Karpas-422 (cell line): ENCODE measurements around the gene C2orf76. TPM values are rescaled to one million over a fixed set of nuclear protein-coding genes. Genes with fewer than 3 reads are reported as not detected.

Experiments used
- DNase-seq: peaks from one replicate; pipeline ENCODE4 v3.0.0-alpha.2; 2015
- H2AFZ ChIP-seq: fragments of 200-600 bp; sonication (generic); 2 replicates; pipeline ENCODE4 v1.6.1; 2014; ENCODE audit warnings: antibody characterized with exemption, low read length, mixed read lengths
- H3K27ac ChIP-seq: fragments of 200-600 bp; sonication (generic); 2 replicates; pipeline ENCODE4 v1.5.1; 2014; ENCODE audit warnings: mild to moderate bottlenecking, low read length, moderate library complexity
- H3K27me3 ChIP-seq: fragments of 200-600 bp; sonication (generic); 2 replicates; pipeline ENCODE4 v1.6.1; 2014; ENCODE audit warnings: low read length, mixed read lengths
- H3K36me3 ChIP-seq: fragments of 200-600 bp; sonication (generic); 2 replicates; pipeline ENCODE4 v1.6.1; 2014; ENCODE audit warnings: low read length, mixed read lengths; ENCODE audit not compliant: insufficient read depth
- H3K4me1 ChIP-seq: fragments of 200-600 bp; sonication (generic); 2 replicates; pipeline ENCODE4 v1.6.1; 2014; ENCODE audit warnings: mild to moderate bottlenecking, low read length, mixed read lengths
- H3K4me2 ChIP-seq: fragments of 200-600 bp; sonication (generic); 2 replicates; pipeline ENCODE4 v1.6.1; 2014; ENCODE audit warnings: low read length, low read depth, mild to moderate bottlenecking; ENCODE audit not compliant: poor library complexity, severe bottlenecking
- H3K4me3 ChIP-seq: fragments of 200-600 bp; sonication (generic); 2 replicates; pipeline ENCODE4 v1.5.1; 2014; ENCODE audit warnings: mild to moderate bottlenecking, antibody characterized with exemption, low read length, mixed read lengths
- H3K79me2 ChIP-seq: fragments of 200-600 bp; sonication (generic); 2 replicates; pipeline ENCODE4 v1.6.1; 2014; ENCODE audit warnings: mild to moderate bottlenecking, low read length, mixed read lengths
- H3K9ac ChIP-seq: fragments of 200-600 bp; sonication (generic); 2 replicates; pipeline ENCODE4 v1.6.0; 2014; ENCODE audit warnings: low read length
- H3K9me2 ChIP-seq: fragments of 200-600 bp; sonication (generic), shearing (Covaris generic); replicated peaks from 2 replicates; pipeline ENCODE4 v1.6.0; 2014; ENCODE audit warnings: mild to moderate bottlenecking, low read length, moderate library complexity; ENCODE audit not compliant: insufficient read depth
- H3K9me3 ChIP-seq: fragments of 300-700, 200-600 bp; sonication (generic); 2 replicates; pipeline ENCODE4 v1.6.1; 2014; ENCODE audit warnings: low read length, mixed read lengths
- H4K20me1 ChIP-seq: fragments of 200-600 bp; sonication (generic); 2 replicates; pipeline ENCODE4 v1.6.1; 2014; ENCODE audit warnings: mild to moderate bottlenecking, antibody characterized with exemption, low read length, low read depth; ENCODE audit not compliant: insufficient read depth
- total RNA-seq: library from RNA; depleted of rRNA; stranded (reverse); fragments of >200 nt; shearing (Covaris generic); gene quantifications from 2 replicates; pipeline ENCODE4 v1.2.3, GENCODE V29; 2014; ENCODE audit warnings: low replicate concordance

The C2orf76 gene
- total RNA-seq, 1 experiment from 2014 or later, result 6.6 TPM

DNA sequence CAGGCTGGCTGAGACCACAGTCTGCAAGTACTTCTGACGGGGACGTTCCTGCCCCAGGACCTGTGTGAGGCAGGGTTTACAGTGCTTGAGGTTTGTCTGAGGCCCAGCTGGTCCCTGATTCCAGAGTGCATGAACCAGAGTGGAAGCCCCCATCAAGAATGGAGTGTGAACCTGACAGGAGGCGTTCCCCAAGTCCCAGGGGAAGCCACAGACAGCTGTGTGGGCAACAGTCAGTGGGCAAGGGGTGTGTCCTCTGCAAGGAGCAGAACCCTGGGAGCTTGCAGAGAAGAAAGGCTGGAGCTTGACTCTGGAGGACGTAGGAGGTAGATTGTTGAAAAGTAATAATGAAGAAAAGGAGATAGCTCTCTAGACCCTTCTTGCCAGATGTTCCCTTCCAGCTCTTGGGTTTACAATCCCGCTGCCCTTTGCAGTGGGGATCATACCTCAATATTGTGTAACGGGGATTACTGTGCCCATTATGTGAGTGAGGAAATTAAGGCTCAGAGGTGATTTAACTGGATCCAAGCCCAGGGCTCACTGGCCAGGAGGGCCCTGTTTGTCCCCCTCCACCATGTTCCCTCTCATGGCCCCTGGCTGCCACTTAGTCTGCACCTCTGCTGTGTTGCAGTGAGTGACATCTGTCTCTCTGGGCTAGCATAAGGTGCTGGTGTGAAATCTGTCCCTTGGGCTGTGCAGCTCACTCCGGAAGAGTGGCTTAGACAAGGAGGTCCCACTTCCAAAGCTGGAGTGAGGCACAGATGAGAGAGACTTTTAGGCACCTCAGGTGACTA, 6.3 kb upstream of the C2orf76 start:
- Histone ChIP-seq H3K27ac (no peak overlapping the region), H3K4me2 (no peak overlapping the region), H3K9me2 (no peaks in the 10 kb centered on the region), H3K27me3 (no peaks in the 10 kb centered on the region), H3K36me3 (peaks cover 49% of the 10 kb centered on the region), H4K20me1 (peaks cover 23% of the 10 kb centered on the region), H3K9me3 (no peaks in the 10 kb centered on the region), H3K9ac (no peak overlapping the region), H3K4me3 (no peak overlapping the region), H2AFZ (no peak overlapping the region), H3K4me1 (peaks cover 5% of the 10 kb centered on the region), H3K79me2 (peaks cover 2% of the 10 kb centered on the region; the same call in 1 of the 2 replicates)
- DNase-seq, result no peak

DNA sequence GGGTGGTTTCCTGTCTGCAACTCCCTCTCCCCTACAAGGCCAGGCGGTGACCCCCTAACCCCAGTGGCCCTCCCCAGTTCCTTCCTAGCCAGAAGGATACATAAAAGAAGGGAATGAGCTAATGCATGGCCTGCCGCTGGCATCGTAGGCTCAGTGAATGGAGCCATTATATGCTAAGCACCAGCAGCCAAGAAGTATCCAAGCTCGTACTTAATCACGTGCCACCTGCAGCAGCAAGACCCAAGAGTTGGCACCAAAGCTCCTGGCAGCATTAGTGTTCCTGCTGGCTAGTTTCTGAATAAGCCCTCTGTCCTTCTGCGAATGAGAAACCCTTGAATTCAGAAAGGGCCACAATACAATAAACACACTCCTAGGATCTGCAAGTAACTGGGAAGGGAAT, 4.5 kb upstream of the C2orf76 start:
- Histone ChIP-seq H3K4me2 (no peak overlapping the region), H3K4me1 (peaks cover 10% of the 10 kb centered on the region), H3K9me2 (no peaks in the 10 kb centered on the region), H3K27me3 (no peaks in the 10 kb centered on the region), H4K20me1 (peaks cover 28% of the 10 kb centered on the region), H2AFZ (no peak overlapping the region), H3K79me2 (peaks cover 15% of the 10 kb centered on the region), H3K27ac (no peak overlapping the region), H3K36me3 (peaks cover 49% of the 10 kb centered on the region), H3K4me3 (no peak overlapping the region), H3K9me3 (no peaks in the 10 kb centered on the region), H3K9ac (no peak overlapping the region)
- no peak for DNase-seq

DNA sequence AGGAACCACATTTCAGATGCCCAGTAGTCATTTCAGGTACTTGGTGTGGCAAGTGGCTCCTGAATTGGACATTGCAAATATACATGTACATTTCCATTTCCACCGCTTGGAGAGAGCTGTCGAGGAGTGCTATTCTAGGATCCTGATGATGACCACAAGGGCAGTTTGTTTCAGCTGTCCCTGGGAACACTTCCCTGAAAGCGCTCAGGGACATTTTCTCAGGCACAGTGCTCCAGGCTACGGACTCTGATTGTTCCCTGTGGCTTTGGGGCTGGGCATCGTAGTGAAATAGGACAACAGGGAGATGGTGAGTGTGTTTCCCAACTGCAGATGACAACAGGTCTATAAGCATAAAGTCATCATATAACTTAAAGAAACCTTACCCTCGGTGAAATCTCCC, 3.2 kb upstream of the C2orf76 start:
- Histone ChIP-seq H3K79me2 (peaks cover 26% of the 10 kb centered on the region), H3K4me2 (no peak overlapping the region), H3K4me1 (peaks cover 21% of the 10 kb centered on the region), H3K9me3 (no peaks in the 10 kb centered on the region), H4K20me1 (peaks cover 36% of the 10 kb centered on the region), H3K9me2 (no peaks in the 10 kb centered on the region), H2AFZ (no peak overlapping the region), H3K27me3 (no peaks in the 10 kb centered on the region), H3K4me3 (no peak overlapping the region), H3K9ac (no peak overlapping the region), H3K27ac (no peak overlapping the region), H3K36me3 (peaks cover 49% of the 10 kb centered on the region)
- DNase-seq, result no peak

DNA sequence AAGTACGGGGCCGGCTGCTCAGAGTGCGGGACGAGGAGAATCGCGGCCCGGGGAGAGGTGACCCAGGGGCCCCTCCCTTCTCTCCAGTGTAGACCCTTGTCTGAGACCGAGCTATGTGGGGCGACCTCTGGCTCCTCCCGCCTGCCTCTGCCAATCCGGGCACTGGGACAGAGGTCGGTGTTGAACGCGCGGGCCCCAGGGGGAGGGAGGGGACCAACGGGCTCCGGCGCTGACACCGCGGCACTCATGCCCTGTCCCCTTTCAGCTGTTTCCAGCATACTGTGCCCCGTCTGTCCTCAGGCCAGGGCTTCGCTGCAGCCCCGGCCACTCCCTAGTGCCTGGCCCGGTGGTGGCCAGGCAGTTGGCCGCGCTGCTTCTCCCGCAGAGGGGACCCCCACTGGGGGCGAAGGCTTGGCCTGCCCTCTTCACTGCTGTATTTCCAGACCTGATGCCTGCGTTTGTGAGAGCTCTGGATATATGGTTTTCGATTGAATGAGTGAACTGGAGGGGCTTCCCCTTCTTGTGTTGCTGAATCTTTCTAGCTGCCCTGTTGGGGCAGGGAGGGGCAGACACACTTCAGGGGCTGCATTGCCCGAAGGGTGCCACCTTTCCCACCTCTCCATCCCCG, 952 bp upstream of the C2orf76 start:
- Histone ChIP-seq H3K4me1 (peaks cover 21% of the 10 kb centered on the region), H3K4me3 (peak overlapping the region; percentile 90), H3K9ac (peak overlapping the region; percentile 97), H3K36me3 (peaks cover 40% of the 10 kb centered on the region), H3K4me2 (peak overlapping the region; percentile 94), H3K79me2 (peaks cover 26% of the 10 kb centered on the region), H3K27me3 (no peaks in the 10 kb centered on the region), H3K9me2 (no peaks in the 10 kb centered on the region), H2AFZ (peak overlapping the region; percentile 57), H4K20me1 (peaks cover 36% of the 10 kb centered on the region), H3K9me3 (no peaks in the 10 kb centered on the region), H3K27ac (peak overlapping the region; percentile 70)
- DNase-seq, result peak; percentile 75

DNA sequence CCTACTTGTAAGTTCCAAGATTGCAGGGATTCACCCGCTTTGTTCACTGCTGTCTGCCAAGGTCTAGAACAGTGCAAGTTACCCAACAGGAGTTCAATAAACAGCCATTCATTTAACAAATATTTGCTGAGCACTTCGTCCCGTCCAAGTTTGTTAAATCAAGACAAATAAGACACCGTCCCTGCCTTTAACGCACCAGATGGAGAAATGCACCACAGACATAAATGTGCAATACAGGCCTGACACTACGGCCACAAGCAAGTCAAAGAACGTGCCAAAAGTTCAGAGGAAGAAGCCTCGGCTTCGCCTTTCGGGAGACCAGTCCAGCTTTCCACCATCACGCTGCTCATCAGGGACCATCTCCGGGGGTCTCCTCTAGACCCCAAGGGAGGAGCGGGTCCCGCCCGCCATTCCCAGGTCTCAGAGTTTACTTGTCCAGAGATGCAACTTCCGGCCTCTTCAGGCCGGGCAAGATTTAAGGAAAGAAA, 429 bp downstream of the C2orf76 start:
- peaks cover 29% of the 10 kb centered on the region for H4K20me1 ChIP-seq
- peak overlapping the region; percentile 90 for H3K9ac ChIP-seq
- peaks cover 27% of the 10 kb centered on the region for H3K36me3 ChIP-seq
- DNase-seq, result no peak
- no peaks in the 10 kb centered on the region for H3K9me2 ChIP-seq
- H2AFZ ChIP-seq, result peak overlapping the region; percentile 93
- peak overlapping the region; percentile 94 for H3K4me2 ChIP-seq
- peaks cover 26% of the 10 kb centered on the region for H3K79me2 ChIP-seq
- H3K4me3 ChIP-seq, result peak overlapping the region; percentile 90
- H3K27ac ChIP-seq, result peak overlapping the region; percentile 55; the same call in 1 of the 2 replicates
- peaks cover 21% of the 10 kb centered on the region for H3K4me1 ChIP-seq
- H3K9me3 ChIP-seq, result no peaks in the 10 kb centered on the region
- no peaks in the 10 kb centered on the region for H3K27me3 ChIP-seq

DNA sequence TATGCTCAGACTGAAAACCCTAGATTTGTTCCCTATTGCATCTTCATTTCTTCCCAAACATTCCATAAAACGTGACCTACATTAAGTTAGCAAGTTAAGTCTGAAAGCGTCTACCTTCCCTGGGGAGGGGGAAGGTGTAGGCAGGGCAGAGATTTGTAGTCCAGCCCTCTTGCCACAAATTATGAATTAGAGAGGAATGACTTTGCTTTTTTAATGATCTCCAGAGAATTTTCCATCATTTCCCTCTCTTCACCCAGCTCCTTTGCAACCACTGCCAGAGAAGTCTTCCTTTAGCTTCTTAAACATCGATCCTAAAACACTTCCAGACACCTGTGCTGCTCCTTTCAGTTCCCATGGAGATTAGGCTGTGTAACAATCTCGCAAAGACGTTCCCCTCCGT, 1.2 kb downstream of the C2orf76 start:
- H3K4me1 ChIP-seq, result peaks cover 21% of the 10 kb centered on the region
- no peak for DNase-seq
- H3K27ac ChIP-seq, result no peak overlapping the region
- H4K20me1 ChIP-seq, result peaks cover 29% of the 10 kb centered on the region
- H3K36me3 ChIP-seq, result peaks cover 20% of the 10 kb centered on the region
- peaks cover 26% of the 10 kb centered on the region for H3K79me2 ChIP-seq
- no peaks in the 10 kb centered on the region for H3K9me3 ChIP-seq
- H3K27me3 ChIP-seq, result no peaks in the 10 kb centered on the region
- H2AFZ ChIP-seq, result no peak overlapping the region
- H3K9me2 ChIP-seq, result no peaks in the 10 kb centered on the region
- peak overlapping the region; percentile 90 for H3K4me3 ChIP-seq
- H3K9ac ChIP-seq, result peak overlapping the region; percentile 90
- peak overlapping the region; percentile 94 for H3K4me2 ChIP-seq

DNA sequence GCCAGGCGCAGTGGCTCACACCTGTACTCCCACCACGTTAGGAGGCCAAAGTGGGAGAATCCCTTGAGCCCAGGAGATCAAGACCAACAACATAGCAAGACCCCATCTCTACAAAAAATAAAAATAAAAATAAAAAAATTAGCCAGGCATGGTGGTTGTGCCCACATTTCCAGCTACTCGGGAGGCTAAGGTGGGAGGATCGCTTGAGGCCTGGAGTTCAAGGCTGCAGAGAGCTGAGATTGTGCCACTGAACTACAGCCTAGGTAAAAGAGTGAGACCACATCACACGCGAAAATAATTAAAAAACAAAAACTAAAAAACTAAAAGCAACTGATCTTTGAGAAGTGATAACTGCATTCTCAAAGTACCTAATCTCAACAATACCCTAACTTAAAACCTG, 1.8 kb downstream of the C2orf76 start:
- H3K4me2 ChIP-seq, result no peak overlapping the region
- peaks cover 25% of the 10 kb centered on the region for H4K20me1 ChIP-seq
- H3K9me3 ChIP-seq, result no peaks in the 10 kb centered on the region
- peaks cover 16% of the 10 kb centered on the region for H3K36me3 ChIP-seq
- H3K27me3 ChIP-seq, result no peaks in the 10 kb centered on the region
- DNase-seq, result no peak
- no peak overlapping the region for H3K4me3 ChIP-seq
- peak overlapping the region; percentile 90; the same call in 1 of the 2 replicates for H3K9ac ChIP-seq
- peaks cover 26% of the 10 kb centered on the region for H3K79me2 ChIP-seq
- peaks cover 21% of the 10 kb centered on the region for H3K4me1 ChIP-seq
- no peak overlapping the region for H2AFZ ChIP-seq
- no peaks in the 10 kb centered on the region for H3K9me2 ChIP-seq
- H3K27ac ChIP-seq, result no peak overlapping the region

DNA sequence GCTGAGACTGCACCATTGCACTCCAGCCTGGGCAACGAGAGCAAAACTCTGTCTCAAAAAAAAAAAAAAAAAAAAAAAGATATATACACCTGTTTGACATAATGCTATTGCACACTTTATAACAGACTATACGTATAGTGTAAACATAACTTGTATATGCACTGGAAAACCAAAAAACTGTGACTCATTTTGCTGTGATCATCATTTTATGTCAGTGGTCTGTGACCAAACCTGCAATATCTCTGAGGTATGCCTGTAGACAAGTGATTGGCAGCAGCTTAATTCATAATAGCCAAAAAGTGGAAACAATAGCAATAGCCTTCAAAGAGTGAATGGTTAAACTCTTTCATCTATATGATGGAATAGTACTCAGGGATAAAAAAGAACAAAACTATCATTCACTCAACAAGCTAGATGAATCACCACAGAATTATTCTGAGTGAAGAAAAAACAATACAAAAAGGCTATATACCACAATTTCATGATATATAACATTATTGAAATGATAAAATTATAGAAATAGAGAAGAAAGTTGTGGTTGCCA, 6.1 kb downstream of the C2orf76 start:
- Histone ChIP-seq H4K20me1 (peaks cover 7% of the 10 kb centered on the region; the same call in 1 of the 2 replicates), H3K27me3 (no peaks in the 10 kb centered on the region), H3K4me2 (no peak overlapping the region), H3K27ac (no peak overlapping the region), H3K4me1 (peaks cover 13% of the 10 kb centered on the region), H3K9ac (no peak overlapping the region), H3K4me3 (no peak overlapping the region), H3K36me3 (no peaks in the 10 kb centered on the region), H3K79me2 (peaks cover 4% of the 10 kb centered on the region; the same call in 1 of the 2 replicates), H3K9me3 (no peaks in the 10 kb centered on the region), H3K9me2 (no peaks in the 10 kb centered on the region), H2AFZ (no peak overlapping the region)
- no peak for DNase-seq
